ENCODE measurements around the gene MEP1B. TPM values are rescaled to one million over a fixed set of nuclear protein-coding genes. Genes with fewer than 3 reads are reported as not detected.

MEP1B gene
- total and polyA plus RNA-seq, 10 donors: 0.26 to 0.27 TPM; not detected in 8

- no peak for TF ChIP-seq CTCF (IDR thresholded peaks at IDR 0.05 in 8 of 11, conservative IDR thresholded peaks at IDR 0.05 in 3 of 11)
- TF ChIP-seq POLR2A (IDR thresholded peaks at IDR 0.05): no peak
- TF ChIP-seq POLR2AphosphoS5 (IDR thresholded peaks at IDR 0.05): no peak
- Histone ChIP-seq H3K9me3 (no peaks in the 10 kb centered on the region), H3K4me3 (no peak overlapping the region), H3K4me1 (no peaks in the 10 kb centered on the region), H3K27ac (no peak overlapping the region), H3K36me3 (no peaks in the 10 kb centered on the region), H3K27me3 (replicated peaks in 1 of 7) (no peaks in the 10 kb centered on the region)
- WGBS, 5 donors: 65 to 95% (median 83%) methylated on average over 2 of the region's 2 CpGs
- DNase-seq: no peak
- intact Hi-C loops (cut with DNase I; ENCODE audit: low total_unique reads): no loop called here
Observed at GRCh38 chr18:32242395-32242794, 52.6 kb downstream of the MEP1B start.

GRCh38 chr18:32243358-32243757 is 53.5 kb downstream of the MEP1B start:
- 78 to 94% (median 87%) methylated on average over 6 of the region's 6 CpGs for WGBS, 5 donors
- Histone ChIP-seq H3K27ac (no peak overlapping the region), H3K4me1 (no peaks in the 10 kb centered on the region), H3K27me3 (replicated peaks in 1 of 7) (no peaks in the 10 kb centered on the region), H3K36me3 (no peaks in the 10 kb centered on the region), H3K4me3 (no peak overlapping the region), H3K9me3 (no peaks in the 10 kb centered on the region)
- TF ChIP-seq CTCF (IDR thresholded peaks at IDR 0.05 in 8 of 11, conservative IDR thresholded peaks at IDR 0.05 in 3 of 11) (no peak), POLR2AphosphoS5 (IDR thresholded peaks at IDR 0.05) (no peak), POLR2A (IDR thresholded peaks at IDR 0.05) (no peak)
- intact Hi-C loops (cut with DNase I; ENCODE audit: low total_unique reads): no loop called here
- DNase-seq: no peak

DNA sequence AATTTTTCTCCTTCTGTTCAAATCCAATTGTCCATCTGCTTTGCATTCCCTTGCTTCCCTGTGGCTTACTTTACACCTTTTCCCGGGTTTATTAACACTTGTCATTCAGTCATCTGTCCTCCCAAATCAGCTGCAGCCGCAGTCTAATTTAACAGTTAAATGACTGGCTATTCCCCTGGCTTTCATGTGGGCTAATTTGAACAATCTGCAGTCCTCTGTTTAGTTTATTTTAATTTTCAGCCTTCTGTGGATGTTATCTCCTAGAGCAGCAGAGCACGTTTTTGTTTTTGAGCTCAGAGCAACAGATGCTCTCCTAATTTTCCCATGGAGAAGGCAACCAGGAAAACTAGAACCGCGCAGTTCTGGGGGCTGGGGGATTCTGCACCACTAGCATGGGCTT is 55.0 kb downstream of the MEP1B start:
- intact Hi-C loops (cut with DNase I; ENCODE audit: low total_unique reads): no loop called here
- H3K4me1 ChIP-seq: no peaks in the 10 kb centered on the region

More for the DNA sequence above, 55.0 kb downstream of the MEP1B start:
- Histone ChIP-seq H3K9me3 (no peaks in the 10 kb centered on the region), H3K36me3 (no peaks in the 10 kb centered on the region), H3K27me3 (replicated peaks in 1 of 7) (no peaks in the 10 kb centered on the region), H3K27ac (no peak overlapping the region), H3K4me3 (no peak overlapping the region)
- WGBS, 5 donors: 75 to 89% (median 84%) methylated on average over 5 of the region's 5 CpGs
- no peak for DNase-seq
- no peak for TF ChIP-seq CTCF (IDR thresholded peaks at IDR 0.05 in 8 of 11, conservative IDR thresholded peaks at IDR 0.05 in 3 of 11)
- no peak for TF ChIP-seq POLR2AphosphoS5 (IDR thresholded peaks at IDR 0.05)
- TF ChIP-seq POLR2A (IDR thresholded peaks at IDR 0.05): no peak

All from spleen (tissue), 11 donors.